ENCODE results near the gene PNPLA2.

PNPLA2 gene

DNA sequence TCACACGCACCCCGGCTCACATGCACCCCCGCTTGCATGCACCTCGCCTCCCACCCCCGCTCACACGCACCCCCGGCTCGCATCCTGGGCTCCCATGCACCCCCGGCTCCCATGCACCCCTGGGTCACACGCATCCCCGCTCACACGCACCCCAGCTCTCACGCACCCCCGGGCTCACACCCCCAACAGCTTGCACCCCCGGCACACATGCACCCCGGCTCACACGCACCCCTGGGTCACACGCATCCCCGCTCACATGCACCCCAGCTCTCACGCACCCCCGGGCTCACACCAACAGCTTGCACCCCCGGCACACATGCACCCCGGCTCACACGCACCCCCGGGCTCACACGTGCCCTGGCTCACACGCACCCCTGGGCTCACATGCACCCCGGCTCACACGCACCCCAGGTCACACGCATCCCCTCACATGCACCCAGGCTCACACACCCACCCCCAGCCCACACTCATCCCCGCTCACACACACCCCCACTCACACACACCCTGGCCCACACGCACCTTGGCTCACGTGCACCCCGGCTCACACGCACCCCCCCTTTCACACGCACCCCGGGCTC is 40.1 kb downstream of the PNPLA2 start:
- DNase-seq (ENCODE audit: low read depth in 2 of 2): no peak

DNA sequence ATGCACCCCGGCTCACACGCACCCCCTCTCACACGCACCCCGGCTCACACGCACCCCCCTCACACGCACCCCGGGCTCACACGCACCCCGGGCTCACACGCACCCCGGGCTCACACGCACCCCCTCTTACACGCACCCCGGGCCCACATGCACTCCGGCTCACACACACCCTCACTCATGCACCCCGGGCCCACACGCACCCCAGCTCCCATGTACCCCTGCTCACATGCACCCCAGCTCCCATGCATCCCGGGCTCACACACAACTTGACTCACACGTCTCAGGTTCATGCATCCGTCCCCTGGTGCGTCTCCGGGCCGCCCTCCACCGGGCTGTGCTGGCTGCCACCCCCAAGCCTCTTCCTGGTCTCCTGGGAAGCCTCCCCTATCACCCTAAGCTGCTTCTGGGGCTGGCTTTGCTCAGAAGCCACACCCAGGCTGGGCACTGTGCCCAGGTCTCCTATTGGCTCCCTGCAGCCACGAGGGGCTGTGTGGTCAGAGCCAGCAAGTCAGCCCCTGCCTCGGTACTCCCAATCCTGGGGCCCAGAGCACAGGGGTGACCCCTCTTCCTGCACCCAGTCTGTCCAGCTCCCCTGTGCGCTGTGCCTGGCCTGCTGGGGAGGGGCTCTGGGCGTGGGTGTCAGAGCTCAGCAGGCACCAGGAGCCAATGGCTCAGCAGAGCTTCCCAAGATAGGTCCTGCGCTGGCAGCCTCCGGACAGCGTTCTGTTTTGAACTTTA is 40.8 kb downstream of the PNPLA2 start:
- no peak for DNase-seq (ENCODE audit: low read depth in 2 of 2)

DNA sequence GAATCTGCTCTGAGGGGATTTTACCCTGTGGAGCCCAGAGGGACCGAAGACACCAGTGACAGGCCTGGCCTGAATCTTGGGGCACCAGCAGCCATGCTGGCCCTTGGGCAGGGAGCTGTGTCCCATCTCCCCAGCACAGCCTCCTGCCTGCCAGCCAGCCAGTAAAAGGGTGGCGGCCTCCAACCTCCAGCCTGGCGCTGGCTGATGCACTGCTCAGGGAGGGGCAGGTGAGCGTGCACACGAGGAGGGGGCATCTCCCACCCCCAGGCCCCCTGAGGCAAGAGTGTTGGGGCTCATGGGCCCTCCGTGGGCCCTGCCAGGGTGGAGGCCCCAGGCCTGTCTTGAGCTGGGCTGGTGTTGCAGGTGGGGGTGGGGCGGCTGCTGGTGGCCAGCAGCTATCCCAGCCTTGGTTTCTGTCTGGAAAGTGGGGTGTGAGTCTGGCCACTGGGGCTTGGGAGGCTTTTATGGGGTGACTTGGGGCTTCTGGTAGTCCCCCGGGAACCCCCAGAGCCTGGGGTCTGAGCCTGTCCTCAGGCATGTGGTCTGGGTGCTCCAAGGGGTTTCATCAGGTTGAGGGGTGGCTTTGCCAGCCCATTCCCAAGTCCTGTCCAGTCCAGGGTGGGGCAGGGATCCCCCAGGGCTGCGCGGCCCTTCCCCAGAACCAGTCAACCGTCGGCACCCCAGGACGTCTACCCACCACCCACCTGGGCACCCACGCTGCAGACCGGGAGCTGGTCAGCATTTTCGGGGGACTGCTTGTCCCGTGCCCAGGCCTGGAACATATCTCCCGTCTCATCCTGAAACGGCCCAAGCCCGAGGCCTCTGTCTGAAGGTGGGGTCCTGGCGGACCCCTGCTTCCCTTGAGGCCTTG is 41.8 kb downstream of the PNPLA2 start:
- DNase-seq (ENCODE audit: low read depth in 2 of 2): no peak

DNA sequence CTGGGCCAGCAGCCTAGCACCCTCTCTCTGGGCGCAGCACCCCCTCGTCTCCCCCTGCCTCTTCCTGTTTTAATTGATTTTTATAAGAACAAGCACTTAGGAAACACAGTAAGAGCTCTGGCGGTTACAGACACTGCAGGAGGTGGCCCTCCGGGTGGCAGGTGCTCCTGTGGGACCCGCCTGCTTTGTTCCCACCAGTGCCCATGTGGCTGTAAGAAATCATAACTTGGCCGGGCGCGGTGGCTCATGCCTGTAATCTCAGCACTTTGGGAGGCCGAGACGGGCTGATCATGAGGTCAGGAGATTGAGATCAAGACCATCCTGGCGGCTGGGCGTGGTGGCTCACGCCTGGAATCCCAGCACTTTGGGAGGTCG is 42.4 kb downstream of the PNPLA2 start:
- DNase-seq (ENCODE audit: low read depth in 2 of 2): no peak

DNA sequence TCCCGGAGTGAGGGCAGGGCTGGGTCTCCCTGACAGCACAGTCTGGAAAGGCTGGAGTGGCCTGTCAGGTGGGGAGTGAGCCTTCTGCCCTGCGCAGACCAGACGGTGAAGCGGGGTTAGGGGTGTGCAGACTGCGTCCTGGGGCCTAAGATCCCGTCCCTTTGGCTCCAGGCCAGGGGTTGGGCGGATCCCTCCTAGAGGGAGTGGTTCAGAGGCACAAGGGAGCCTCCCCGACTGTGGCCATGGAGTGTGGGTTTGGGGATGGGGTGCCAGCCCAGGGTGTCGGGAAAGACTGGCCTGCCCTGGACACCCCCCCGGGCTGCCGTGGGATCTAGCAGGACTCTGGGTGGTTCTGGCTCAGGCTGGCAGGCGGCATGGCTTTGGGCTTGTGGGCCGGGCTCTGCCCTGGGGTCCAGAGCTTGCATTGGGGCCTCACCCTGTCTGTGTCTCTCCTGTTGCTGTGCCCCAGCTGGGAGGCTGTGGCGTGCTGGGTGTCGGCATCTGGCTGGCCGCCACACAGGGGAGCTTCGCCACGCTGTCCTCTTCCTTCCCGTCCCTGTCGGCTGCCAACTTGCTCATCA is 43.5 kb downstream of the PNPLA2 start:
- DNase-seq (ENCODE audit: low read depth in 2 of 2): no peak

DNA sequence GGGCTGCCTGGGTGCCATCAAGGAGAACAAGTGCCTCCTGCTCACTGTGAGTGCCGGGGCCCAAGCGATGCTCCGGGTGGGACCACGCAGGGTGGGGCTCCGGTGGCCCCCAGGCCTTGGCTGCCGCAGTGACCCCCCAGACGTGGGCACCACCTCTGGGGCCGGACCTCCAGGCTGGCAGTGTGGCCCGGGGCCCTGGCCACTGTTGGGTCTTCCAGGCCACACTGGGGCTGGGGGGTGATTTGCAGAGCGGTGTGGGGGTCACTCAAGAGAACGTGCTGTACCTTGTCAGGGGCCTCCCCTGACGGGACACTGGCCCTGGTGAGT is 43.9 kb downstream of the PNPLA2 start:
- no peak for DNase-seq (ENCODE audit: low read depth in 2 of 2)

DNA sequence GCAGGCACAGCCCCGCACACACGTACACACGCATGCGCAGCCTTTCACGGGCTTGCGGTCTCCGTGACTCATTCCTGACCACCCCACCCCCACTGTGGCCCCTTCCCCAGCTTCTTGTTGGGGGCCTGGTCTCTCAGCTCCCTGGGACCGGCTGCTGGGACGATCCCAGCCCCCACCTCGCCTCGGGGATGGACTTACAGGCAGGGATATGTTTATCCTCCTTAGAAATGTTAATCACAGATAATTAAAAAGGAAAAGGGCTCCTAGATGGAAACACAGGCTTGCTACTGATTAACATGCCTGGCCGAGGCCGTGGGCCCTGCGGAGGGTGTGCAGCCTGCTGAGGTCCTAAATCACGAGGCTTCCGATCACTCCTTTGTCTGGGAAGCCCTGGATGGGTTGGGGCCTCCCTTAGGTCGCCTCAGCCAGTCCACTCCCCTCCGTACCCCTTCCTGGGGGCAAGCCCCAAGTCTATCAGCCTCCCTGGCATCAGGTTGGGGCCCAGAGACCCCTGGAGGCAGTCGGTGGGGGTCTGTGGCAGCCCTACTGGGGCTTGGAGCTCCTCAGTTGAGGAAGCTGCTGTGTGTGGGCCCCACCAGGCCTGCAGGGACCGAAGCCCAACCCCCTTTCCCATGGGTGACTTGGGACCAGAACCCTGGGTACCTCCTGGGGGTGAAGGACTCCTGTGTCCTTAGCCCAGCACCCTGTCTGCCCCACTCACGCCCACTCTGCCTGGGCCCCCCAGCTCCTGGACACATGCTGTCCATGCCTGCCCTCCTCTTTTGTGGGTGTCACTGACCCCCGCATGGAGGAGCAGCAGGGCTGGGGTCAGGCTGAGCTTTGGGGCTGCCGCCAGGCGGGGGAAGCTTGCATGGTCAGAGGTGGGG is 44.6 kb downstream of the PNPLA2 start:
- no peak for DNase-seq (ENCODE audit: low read depth in 2 of 2)

DNA sequence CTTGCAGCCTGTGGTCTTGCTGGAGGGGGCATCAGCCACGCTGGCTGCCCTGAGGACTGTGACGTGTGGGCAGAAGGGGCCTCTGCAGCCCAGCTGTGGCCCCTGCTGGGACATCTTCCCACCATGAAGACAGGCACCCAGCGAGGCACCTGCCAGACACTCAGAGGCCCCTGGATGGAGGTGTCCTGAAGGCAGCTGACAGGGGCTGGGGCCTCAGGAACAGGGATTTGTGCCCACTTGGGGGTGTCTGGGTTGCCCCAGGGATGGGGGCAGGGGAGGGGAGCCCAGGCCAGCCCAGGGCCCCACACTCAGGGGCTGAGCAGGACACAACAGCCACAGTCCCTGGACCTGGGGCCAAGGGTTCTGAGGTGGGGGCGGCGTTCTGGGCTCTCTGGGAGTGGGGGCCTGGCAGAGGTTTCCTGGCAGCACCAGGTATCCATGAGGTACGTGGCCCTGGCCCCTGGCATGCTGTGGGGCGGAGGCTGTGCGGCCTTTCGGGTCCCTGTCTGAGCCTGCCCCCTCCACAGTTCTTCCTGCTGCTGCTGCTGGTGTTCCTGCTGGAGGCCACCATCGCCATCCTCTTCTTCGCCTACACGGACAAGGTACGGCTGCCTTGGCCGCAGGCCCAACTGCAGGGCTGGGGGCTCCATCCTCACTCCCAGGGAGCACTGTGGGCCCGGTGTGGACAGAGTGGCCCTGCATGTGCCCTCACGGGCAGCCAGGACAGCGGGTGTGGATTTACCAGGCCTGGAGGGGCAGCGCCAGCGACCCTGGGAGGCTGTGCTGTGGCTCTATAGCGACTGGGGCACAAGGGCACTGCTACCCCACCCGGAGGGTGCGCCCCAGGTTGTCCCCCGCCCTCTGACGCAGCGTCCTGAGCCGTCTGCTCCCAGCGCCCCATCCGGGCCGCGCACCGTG is 45.5 kb downstream of the PNPLA2 start:
- no peak for DNase-seq (ENCODE audit: low read depth in 2 of 2)

DNA sequence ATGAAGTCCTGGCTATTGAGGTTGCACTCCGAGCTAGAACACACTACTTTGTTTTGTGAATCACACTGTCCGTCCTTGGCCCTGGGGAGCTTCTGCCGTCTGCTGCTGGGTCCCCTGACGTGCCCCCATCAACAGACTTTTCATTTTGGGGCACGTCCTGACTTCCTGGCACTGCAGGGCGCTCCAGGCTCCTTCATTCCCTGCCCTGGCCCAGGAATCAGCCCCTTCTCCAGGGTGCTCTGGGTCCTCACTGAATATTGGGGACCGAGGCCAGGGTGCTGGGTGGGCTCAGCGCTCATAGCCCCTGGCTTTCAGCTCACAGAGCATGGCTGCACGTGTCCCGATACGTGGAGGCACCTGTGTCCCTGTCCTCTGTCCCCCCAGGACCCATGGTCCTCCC is 46.2 kb downstream of the PNPLA2 start:
- DNase-seq (ENCODE audit: low read depth in 2 of 2): no peak

DNA sequence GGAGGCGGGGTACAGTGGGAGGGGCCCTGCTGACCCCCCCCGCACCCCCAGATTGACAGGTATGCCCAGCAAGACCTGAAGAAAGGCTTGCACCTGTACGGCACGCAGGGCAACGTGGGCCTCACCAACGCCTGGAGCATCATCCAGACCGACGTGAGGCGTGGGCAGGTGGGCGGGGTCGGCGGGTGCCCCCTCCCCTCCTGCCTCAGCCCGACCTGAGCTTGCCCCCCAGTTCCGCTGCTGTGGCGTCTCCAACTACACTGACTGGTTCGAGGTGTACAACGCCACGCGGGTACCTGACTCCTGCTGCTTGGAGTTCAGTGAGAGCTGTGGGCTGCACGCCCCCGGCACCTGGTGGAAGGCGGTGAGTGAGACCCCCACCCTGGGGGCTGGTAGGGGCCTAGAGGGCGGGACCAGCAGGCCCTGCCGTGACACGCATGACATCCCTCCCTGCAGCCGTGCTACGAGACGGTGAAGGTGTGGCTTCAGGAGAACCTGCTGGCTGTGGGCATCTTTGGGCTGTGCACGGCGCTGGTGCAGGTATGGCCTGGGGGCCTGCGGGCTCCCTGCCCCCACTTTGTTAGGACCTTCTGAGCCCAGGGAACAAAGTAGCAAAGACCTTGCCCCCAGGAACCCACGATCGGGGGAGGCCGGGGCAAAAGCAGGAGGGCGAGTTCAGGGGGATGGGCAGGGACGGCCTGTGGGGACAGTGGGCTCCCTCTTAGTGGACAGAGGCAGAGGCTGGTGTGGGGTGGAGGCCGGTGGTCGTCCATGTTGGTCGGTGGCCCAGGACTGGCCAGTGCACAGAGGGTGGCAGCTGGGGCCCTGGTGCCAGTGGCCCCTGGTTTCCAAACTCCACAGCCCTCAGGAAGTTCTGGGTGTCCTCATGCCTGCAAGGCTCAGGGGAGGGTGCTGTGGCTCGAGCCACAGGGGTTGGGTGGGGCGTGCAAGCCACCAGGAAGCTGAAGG is 47.0 kb downstream of the PNPLA2 start:
- no peak for DNase-seq (ENCODE audit: low read depth in 2 of 2)

DNA sequence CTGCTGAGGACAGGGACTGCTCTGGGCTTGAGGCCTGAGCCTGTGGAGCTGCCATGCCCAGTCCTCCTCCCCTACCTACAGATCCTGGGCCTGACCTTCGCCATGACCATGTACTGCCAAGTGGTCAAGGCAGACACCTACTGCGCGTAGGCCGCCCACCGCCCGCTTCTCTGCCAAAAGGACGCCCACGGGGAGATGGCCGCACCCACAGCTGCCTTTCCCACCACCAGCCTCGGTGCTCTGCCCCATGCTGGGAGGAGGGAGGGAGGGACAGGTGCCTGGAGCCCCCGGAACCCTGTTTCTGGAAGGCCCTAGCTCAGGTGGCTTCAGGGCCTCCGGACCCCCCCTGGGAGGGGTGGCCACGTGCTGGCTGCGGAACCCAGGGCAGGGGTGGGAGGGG is 47.8 kb downstream of the PNPLA2 start:
- no peak for DNase-seq (ENCODE audit: low read depth in 2 of 2)

DNA sequence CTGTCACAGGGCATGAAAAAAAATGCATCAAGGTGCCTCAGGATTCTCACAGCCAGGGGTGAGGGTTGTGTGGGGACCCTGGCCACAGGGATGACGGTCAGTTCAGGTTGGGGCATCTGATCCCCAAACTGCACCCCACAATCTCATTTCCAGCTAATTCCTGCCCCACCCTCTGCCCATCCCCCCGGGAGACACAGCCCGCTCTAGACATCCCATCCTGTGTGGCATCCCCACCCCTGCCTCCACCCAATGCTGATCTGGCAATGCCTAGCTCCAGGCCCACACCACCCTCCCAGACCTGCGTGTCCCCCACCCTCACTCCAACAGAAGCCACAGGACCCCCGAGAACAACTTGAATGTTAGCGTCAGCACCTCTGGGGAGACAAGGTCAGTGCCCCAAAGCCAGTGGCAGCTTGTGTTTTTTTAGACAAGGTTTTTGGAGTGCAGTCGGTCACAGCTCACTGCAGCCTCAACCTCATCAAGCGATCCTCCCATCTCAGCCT is 49.2 kb downstream of the PNPLA2 start:
- no peak for DNase-seq (ENCODE audit: low read depth in 2 of 2)

DNA sequence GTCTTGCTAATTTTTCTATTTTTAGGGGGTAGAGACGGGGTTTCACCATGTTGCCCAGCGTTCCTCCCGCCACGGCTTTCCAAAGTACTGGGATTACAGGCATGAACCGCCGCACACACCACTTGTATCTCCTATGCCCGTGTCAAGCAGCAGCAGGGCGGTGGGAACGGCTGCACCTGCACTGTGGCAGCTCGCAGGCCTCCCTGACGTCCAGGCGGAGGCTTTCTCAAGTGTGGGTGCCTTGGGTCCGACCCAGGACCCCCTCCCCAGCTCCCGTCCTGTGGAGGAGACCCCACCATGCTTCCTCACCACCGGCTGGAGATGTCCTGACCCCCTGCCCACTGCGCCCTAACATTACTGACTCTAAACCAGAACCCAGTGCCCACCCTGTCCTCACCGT is 49.7 kb downstream of the PNPLA2 start:
- DNase-seq (ENCODE audit: low read depth in 2 of 2): no peak

DNA sequence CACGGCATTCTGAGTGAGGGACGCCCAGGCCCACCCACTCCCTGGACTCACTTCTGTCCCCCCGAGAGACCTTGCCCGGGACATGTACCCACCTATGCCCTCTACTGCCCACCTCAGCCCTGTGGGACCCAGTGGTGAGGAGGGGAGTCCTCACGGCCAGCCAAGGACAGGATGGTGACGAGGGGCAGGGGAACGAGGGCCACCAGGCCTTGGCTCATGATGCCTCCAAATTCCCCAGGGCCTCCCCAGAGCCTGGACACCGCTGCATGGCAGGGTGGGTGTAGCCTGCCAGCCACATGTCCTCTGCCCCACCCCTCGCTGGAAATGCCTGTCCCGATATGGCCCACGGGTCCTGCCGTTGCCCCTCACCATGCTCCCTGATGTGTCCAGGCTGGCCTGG is 50.1 kb downstream of the PNPLA2 start:
- DNase-seq (ENCODE audit: low read depth in 2 of 2): no peak

DNA sequence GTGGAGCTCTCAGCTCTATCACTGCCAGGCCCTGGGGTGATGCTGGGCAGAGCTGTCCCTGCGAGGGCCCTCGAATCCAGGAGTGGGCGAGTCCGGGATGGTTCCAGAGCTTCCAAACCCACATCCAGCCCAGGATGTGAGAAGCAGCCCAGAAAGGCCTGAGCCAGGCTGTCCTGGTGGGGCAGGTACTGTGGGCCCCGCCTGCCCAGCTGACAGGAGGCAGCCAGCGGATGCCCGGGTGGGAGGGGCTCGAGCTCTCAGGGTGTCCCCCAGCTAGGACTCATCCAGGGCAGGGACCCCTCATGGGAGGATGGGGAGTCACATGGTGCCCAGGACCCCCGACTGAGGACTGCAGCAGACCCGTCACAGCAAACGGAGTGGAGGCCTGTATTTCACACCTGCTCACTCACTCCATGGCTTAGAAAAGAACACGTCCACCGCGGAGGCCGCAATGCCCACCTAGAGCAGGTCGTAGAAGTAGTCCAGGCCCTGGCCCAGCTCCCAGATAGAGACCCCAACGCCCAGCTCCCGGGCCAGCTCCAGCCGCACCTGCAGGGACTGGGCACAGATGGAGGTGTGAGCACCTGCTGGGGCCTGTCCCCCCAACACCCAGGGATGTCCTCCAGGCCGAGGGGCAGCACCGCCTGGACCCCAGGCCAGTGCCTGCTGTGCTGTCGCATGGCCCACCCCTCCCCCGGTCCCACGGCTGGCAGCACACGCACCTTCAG is 50.8 kb downstream of the PNPLA2 start:
- DNase-seq (ENCODE audit: low read depth in 2 of 2): no peak

DNA sequence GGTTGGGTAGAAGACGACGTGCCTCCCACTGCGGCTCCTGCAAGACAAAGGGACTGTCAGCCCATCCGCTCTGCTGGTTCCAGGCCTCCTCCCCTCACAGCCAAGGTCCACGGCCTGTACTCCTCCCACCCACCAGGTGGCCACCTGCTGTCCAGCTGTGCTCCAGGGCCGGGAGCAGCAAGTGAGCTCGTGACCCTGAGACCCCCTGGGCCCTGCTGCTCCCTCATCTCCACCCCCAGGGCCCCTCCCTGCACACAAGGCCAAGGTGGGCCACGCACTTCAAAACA is 51.4 kb downstream of the PNPLA2 start:
- no peak for DNase-seq (ENCODE audit: low read depth in 2 of 2)

DNA sequence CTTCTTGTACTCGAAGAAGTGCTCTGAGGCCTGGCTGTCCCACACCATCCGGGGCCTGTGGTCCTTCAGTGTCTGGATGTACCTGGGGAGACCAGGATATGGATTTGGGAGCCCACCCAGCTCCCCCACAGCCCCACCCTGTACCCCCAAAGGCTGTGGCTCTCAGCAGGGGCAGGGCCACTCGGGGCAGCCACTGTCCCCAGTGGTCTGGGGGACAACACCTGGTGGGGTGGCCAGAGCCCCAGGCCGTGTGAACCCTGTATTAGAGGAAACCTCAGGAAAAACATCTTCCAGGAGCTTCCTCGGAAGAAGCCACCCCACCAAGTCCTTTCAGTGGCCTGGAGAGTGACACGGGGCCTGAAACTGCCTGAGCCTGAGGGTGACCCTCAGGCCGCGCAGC is 51.7 kb downstream of the PNPLA2 start:
- no peak for DNase-seq (ENCODE audit: low read depth in 2 of 2)

DNA sequence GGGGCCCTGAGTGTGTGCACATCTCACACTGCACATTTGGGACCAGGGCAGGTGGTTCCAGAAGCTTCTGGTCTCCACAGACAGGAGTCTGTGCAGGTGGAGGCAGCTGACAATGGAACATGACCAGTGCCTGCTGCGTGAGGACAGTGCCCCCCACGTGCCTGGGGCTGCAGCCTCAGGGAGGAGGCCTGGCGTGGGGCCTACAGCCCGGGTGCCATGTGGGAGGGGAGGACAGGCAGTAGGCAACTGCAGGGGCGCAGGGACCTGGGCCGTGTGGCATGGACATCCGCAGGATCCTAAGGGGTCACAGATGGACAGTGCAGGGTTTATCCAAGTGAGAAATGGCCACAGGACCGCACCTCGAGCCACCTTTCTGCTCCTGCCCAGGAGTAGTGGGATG is 52.8 kb downstream of the PNPLA2 start:
- no peak for DNase-seq (ENCODE audit: low read depth in 2 of 2)

DNA sequence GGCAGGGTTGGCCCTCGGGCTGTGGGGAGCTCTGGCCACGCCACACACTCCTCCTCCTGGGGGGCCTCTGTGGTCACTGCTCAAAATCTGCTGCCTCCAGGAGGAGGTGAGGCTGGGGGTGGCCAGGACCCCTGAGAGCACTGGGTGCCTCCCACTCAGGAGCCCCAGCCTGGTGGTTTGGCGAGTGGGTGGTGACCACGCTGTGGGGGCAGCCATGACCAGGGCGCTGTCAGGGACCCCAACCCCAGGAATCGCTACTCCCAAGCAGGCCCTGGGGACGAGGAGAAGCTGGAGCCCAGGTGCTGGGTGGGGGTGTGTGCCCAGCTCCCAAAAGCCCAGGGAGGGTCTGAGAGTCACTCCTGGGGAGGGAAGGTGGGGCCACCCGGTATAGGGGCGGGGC is 54.1 kb downstream of the PNPLA2 start:
- no peak for DNase-seq (ENCODE audit: low read depth in 2 of 2)

Data from stimulated activated CD4-positive, alpha-beta T cell treated with anti-CD3 and anti-CD28 coated beads, Interleukin-1b, Interleukin-23, amount 100 ng/mL, for 4 hours (primary cell).